Endothelial cell of umbilical vein (primary cell): ENCODE results near the gene KRR1. TPM values are rescaled to one million over a fixed set of nuclear protein-coding genes. Genes with fewer than 3 reads are reported as not detected.

Experiments used
- Bru-seq: library from RNA; stranded (reverse); fragments of 400-500 nt; gene quantifications from one replicate; lab custom pipeline; 2021; lab: Mats Ljungman, UMichigan
- BruChase-seq, 2 experiments: library from RNA; stranded (reverse); fragments of 400-500 nt; gene quantifications; one replicate each; lab custom pipeline; 2021; lab: Mats Ljungman, UMichigan
- BruUV-seq: library from RNA; stranded (reverse); fragments of 400-500 nt; replicated peaks from 2 replicates; lab custom pipeline; 2021; lab: Mats Ljungman, UMichigan
- CTCF ChIA-PET: fragments of 300-600, 350-600 bp; sonication (Branson Sonifier 250); formaldehyde crosslinking; loops from one replicate; lab custom pipeline; 2021; ENCODE audit warnings: antibody characterized with exemption, inconsistent platforms; lab: Charles Lee
- POLR2A ChIA-PET: fragments of 300-600, 350-600 bp; sonication (Branson Sonifier 250); formaldehyde crosslinking; loops from one replicate; lab custom pipeline; 2021; ENCODE audit warnings: antibody characterized with exemption, inconsistent platforms; lab: Charles Lee
- DNase-seq: peaks from one replicate; pipeline ENCODE4 v3.0.0-alpha.2; 2011; ENCODE audit warnings: low read depth, low spot score
- FAIRE-seq: peaks from 2 replicates; lab custom pipeline; 2011; peaks lifted over from hg19 to GRCh38; lab: Jason Lieb, UNC
- H2AFZ ChIP-seq: 2 replicates; pipeline ENCODE4 v1.6.0; 2012; ENCODE audit warnings: low read depth, low read length, control low read depth, inconsistent platforms
- H3K27ac ChIP-seq: 2 replicates; pipeline ENCODE4 v1.5.1; 2011; ENCODE audit warnings: low read depth, mild to moderate bottlenecking, control low read depth, low read length, moderate library complexity; ENCODE audit not compliant: insufficient read depth
- H3K27me3 ChIP-seq, 2 experiments: 2 replicates each; pipeline versions ENCODE4 v1.6.0 to v1.6.1; 2011; ENCODE audit warnings: low read length in 2 of 2, mixed read lengths in 1 of 2; ENCODE audit not compliant: control insufficient read depth in 2 of 2, insufficient read depth in 2 of 2
- H3K36me3 ChIP-seq, 2 experiments: 2 replicates in 1 of 2; 3 replicates in 1 of 2; pipeline ENCODE4 v1.5.1; 2011; ENCODE audit warnings: low read length in 2 of 2, mild to moderate bottlenecking in 1 of 2, moderate library complexity in 1 of 2; ENCODE audit not compliant: control insufficient read depth in 2 of 2, insufficient read depth in 2 of 2; ENCODE audit errors: extremely low read depth in 1 of 2
- H3K4me1 ChIP-seq: 3 replicates; pipeline ENCODE4 v1.5.1; 2011; ENCODE audit warnings: mild to moderate bottlenecking, low read length; ENCODE audit not compliant: control insufficient read depth, insufficient read depth; ENCODE audit errors: extremely low read depth
- H3K4me2 ChIP-seq: 2 replicates; pipeline ENCODE4 v1.6.1; 2011; ENCODE audit warnings: low read length, control low read depth, mixed read lengths; ENCODE audit not compliant: insufficient read depth
- H3K4me3 ChIP-seq, 3 experiments: fragments of 200-600 bp in 1 of 3; sonication (generic), shearing (Covaris generic) in 1 of 3; replicated peaks in 1 of 3; 2 replicates each; pipeline ENCODE4 v1.5.1; 2011 to 2016; ENCODE audit warnings: control low read depth in 3 of 3, low read length in 3 of 3, mild to moderate bottlenecking in 2 of 3, inconsistent platforms in 1 of 3, low read depth in 1 of 3, moderate library complexity in 1 of 3; ENCODE audit not compliant: insufficient read depth in 1 of 3
- H3K79me2 ChIP-seq: 2 replicates; pipeline ENCODE4 v1.6.0; 2012; ENCODE audit warnings: low read length, inconsistent platforms; ENCODE audit not compliant: control insufficient read depth, insufficient read depth
- H3K9ac ChIP-seq: replicated peaks from 2 replicates; pipeline ENCODE3; 2011; ENCODE audit warnings: low read length, control low read depth; ENCODE audit not compliant: insufficient read depth; ENCODE audit errors: extremely low read depth
- H3K9me1 ChIP-seq: replicated peaks from 3 replicates; pipeline ENCODE4 v1.6.0; 2011; ENCODE audit warnings: mild to moderate bottlenecking, low read length; ENCODE audit not compliant: control insufficient read depth, insufficient read depth; ENCODE audit errors: extremely low read depth
- H3K9me3 ChIP-seq: replicated peaks from 2 replicates; pipeline ENCODE4 v1.5.1; 2012; ENCODE audit warnings: low read length, inconsistent platforms; ENCODE audit not compliant: control insufficient read depth, insufficient read depth
- H4K20me1 ChIP-seq: replicated peaks from 2 replicates; pipeline ENCODE3; 2011; ENCODE audit warnings: mild to moderate bottlenecking, low read length; ENCODE audit not compliant: control insufficient read depth, insufficient read depth; ENCODE audit errors: extremely low read depth
- EZH2 ChIP-seq: IDR thresholded peaks from 2 replicates; pipeline ENCODE4 v1.6.1; 2012; ENCODE audit warnings: borderline replicate concordance, low read depth, mild to moderate bottlenecking, moderate library complexity, low read length, inconsistent platforms; ENCODE audit not compliant: severe bottlenecking
- FOS ChIP-seq: IDR thresholded peaks from 2 replicates; pipeline ENCODE4 v1.6.1; 2011; ENCODE audit warnings: mild to moderate bottlenecking, low read length, moderate library complexity, borderline replicate concordance; ENCODE audit not compliant: insufficient read depth
- GATA2 ChIP-seq: IDR thresholded peaks from 2 replicates; pipeline ENCODE4 v1.7.0; 2011; ENCODE audit warnings: low read depth, mild to moderate bottlenecking, moderate library complexity, mixed read lengths, low read length; ENCODE audit not compliant: insufficient read length, insufficient read depth
- JUN ChIP-seq: IDR thresholded peaks from 2 replicates; pipeline ENCODE4 v1.6.1; 2011; ENCODE audit warnings: borderline replicate concordance, low read depth; ENCODE audit not compliant: insufficient read length, insufficient read depth
- MYC ChIP-seq: IDR thresholded peaks from one replicate; pipeline ENCODE4 v1.6.1; 2011; ENCODE audit warnings: mild to moderate bottlenecking, low read depth, low read length
- POLR2A ChIP-seq: IDR thresholded peaks from 2 replicates; pipeline ENCODE4 v1.6.1; 2012; ENCODE audit warnings: low read depth, mild to moderate bottlenecking, control low read depth, low read length
- POLR2AphosphoS5 ChIP-seq: IDR thresholded peaks from 2 replicates; pipeline ENCODE4 v1.6.1; 2012; ENCODE audit warnings: low read depth, mild to moderate bottlenecking, control low read depth, low read length, moderate library complexity; ENCODE audit not compliant: insufficient read depth
- dilution Hi-C: fragments of 300-500 bp; cut with MboI; formaldehyde crosslinking; loops from one replicate; pipeline ENCODE4 v1.15.0; 2019; ENCODE audit warnings: low sequenced_read_pairs; ENCODE audit not compliant: extremely low pct_ligation_motif_present
- intact Hi-C: fragments of 100-400 bp; cut with micrococcal nuclease; formaldehyde crosslinking; loops from one replicate; pipeline ENCODE4 v1.10.0; 2022
- long read RNA-seq: library from polyadenylated mRNA; stranded (forward); transcript quantifications from one replicate; pipeline ENCODE4 v2.0.0, GENCODE V29; 2021
- polyA minus RNA-seq, 3 experiments: library from RNA; depleted of rRNA, polyadenylated mRNA; stranded (reverse); fragments of >200 nt; gene quantifications; 1 replicate in 1 of 3; 2 replicates in 2 of 3; pipeline ENCODE4 v1.2.3, GENCODE V29; 2011
- polyA plus RNA-seq, 4 experiments: library from polyadenylated mRNA; depleted of rRNA in 3 of 4; stranded (reverse) in 3 of 4; unstranded in 1 of 4; fragments of >200 nt; gene quantifications; 2 replicates each; pipeline versions ENCODE4 v1.2.1 to v1.2.3, GENCODE V29; 2011 to 2012; ENCODE audit warnings: missing spikeins in 1 of 4
- total RNA-seq: library from RNA; stranded (reverse); gene quantifications from 2 replicates; pipeline ENCODE4 v1.2.3, GENCODE V29; 2021
- TF ChIP-seq, protein P1 (sequence below): IDR thresholded peaks from 2 replicates; pipeline ENCODE4 v1.6.1; 2011; ENCODE audit not compliant: insufficient read depth, insufficient read length
- TF ChIP-seq, protein P2 (sequence below), 2 donors: IDR thresholded peaks; 1 replicate in 1 of 2; 2 replicates in 1 of 2; pipeline ENCODE4 v1.5.1; 2011; ENCODE audit warnings: low read length in 2 of 2, mild to moderate bottlenecking in 2 of 2, moderate library complexity in 2 of 2, control low read depth in 1 of 2, inconsistent platforms in 1 of 2, low read depth in 1 of 2; ENCODE audit not compliant: insufficient read depth in 1 of 2; ENCODE audit errors: extremely low read depth in 1 of 2

Gene KRR1
- 49.3 and 53.4 TPM in 2 replicates for total RNA-seq
- polyA plus RNA-seq, result 4.3 and 5.9 TPM in 2 replicates
- 14.0 and 17.6 TPM in 2 replicates for polyA plus RNA-seq (2011; cell fraction: cytosol; rRNA removed)
- polyA plus RNA-seq (2011; cell fraction: nucleus; rRNA removed), result 27.4 and 35.7 TPM in 2 replicates
- 36.6 and 57.5 TPM in 2 replicates for polyA plus RNA-seq (2012)
- polyA minus RNA-seq, result 10.1 and 18.1 TPM in 2 replicates
- polyA minus RNA-seq (2011; cell fraction: cytosol; rRNA and poly(A)+ RNA removed), result 8.4 TPM
- polyA minus RNA-seq (2011; cell fraction: nucleus; rRNA and poly(A)+ RNA removed), result 35.2 and 46.3 TPM in 2 replicates
- Bru-seq, nascent RNA, result percentile 93 among the genes with signal in this experiment
- percentile 95 among the genes with signal in this experiment for BruChase-seq, experiment 1, labeled RNA remaining after a 6-hour chase
- percentile 95 among the genes with signal in this experiment for BruChase-seq, experiment 2, labeled RNA remaining after a 2-hour chase
- long read RNA-seq, full-length matches to known transcripts, result 51 of 65 reads
- long read RNA-seq, partial matches to known transcripts, result 4 of 65 reads
- long read RNA-seq, other reads (novel, unspliced or antisense), result 10 of 65 reads

DNA sequence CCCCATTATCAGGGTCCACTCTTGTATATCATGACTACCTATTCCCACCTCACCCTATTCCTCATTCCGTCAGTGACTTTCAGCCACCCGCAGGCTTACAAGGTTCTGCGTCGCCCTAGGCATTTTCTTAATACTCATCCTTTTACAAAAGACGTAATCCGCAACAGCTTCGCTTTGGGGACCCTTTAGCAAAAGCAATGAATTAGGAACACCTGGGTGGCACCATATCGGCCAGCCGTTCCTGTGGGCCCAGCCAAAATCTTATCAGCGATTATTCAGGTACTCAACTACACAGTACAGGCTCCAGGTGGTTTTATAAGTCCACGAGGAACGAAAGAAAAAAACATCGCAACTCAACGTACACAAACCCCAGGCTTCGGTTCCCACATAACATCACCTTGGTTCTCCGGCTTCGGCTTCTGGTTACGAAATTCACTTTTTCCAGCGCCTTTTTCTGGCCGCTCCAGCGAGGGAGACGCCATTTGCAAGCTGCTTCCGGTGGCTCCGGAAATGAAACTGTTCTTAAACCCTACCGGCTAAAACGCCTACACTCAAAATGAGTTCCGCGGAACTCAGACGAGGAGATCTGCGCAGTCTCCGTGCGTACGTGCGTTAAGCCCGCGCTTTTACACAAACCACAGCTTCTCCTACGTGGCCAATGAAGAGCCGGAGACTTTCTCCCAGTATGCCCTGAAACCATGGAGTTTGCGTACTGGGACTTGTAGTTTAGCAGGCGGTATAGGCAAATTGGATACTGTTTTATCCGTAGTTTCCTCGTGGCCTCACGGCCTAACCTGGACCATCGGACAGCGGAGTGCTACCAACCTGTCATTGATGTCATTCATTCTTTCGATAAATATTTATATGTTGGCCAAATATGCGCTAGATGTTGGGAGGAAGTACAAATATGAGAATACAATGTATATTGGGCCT lies at the start of gene KRR1:
Gene KRR1, minus strand, starts transcription at position 494 of the 933 bp plus-strand sequence. Its CDS starts 12 bp downstream, at position 482.
- POLR2A ChIA-PET, result interaction anchor here (1.0 kb wide), 1 partner anchor 520 kb away, joined by 3 read pairs; the partner anchor contains the start of gene PHLDA1
- H3K27ac ChIP-seq, result peak within 1 kb of the TSS; percentile 91
- intact Hi-C loops, result loop anchor here (1.0 to 5.0 kb wide), 6 partner anchors 23 to 1048 kb away; partner anchors contain the start of genes BBS10, GLIPR1L2, OSBPL8 and PHLDA1
- peak within 1 kb of the TSS; percentile 98 for H3K9ac ChIP-seq
- H4K20me1 ChIP-seq, result no peaks in the 10 kb centered on the region
- H3K36me3 ChIP-seq, result peaks cover 0 to 3% of the 10 kb centered on the region in 2 experiments
- TF ChIP-seq, protein P1, sequence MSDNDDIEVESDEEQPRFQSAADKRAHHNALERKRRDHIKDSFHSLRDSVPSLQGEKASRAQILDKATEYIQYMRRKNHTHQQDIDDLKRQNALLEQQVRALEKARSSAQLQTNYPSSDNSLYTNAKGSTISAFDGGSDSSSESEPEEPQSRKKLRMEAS, result peak; percentile 5
- peak; percentile 66 for TF ChIP-seq POLR2A
- no peak for TF ChIP-seq FOS
- peak; percentile 69 for TF ChIP-seq POLR2AphosphoS5
- no peak for TF ChIP-seq GATA2
- TF ChIP-seq, protein P2, sequence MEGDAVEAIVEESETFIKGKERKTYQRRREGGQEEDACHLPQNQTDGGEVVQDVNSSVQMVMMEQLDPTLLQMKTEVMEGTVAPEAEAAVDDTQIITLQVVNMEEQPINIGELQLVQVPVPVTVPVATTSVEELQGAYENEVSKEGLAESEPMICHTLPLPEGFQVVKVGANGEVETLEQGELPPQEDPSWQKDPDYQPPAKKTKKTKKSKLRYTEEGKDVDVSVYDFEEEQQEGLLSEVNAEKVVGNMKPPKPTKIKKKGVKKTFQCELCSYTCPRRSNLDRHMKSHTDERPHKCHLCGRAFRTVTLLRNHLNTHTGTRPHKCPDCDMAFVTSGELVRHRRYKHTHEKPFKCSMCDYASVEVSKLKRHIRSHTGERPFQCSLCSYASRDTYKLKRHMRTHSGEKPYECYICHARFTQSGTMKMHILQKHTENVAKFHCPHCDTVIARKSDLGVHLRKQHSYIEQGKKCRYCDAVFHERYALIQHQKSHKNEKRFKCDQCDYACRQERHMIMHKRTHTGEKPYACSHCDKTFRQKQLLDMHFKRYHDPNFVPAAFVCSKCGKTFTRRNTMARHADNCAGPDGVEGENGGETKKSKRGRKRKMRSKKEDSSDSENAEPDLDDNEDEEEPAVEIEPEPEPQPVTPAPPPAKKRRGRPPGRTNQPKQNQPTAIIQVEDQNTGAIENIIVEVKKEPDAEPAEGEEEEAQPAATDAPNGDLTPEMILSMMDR (IDR thresholded peaks at IDR 0.05; ENCODE audit: extremely low read depth in 1 of 2, insufficient read depth in 1 of 2, low read depth in 1 of 2, low read length in 2 of 2), result no peak
- no peak for TF ChIP-seq EZH2
- no peak for TF ChIP-seq JUN
- no peak for TF ChIP-seq MYC
- dilution Hi-C loops, result loop anchor here (25.0 kb wide), 1 partner anchor 526 kb away; the partner anchor contains the start of gene PHLDA1
- DNase-seq (peak; percentile 99), FAIRE-seq (peak; percentile 93)
- H3K4me3 ChIP-seq, result peak within 1 kb of the TSS; percentile 91 to 98 (median 93)
- peaks cover 42% of the 10 kb centered on the region for H3K79me2 ChIP-seq
- H3K4me1 ChIP-seq, result peaks cover 12% of the 10 kb centered on the region
- BruUV-seq, result no TSS peak
- no peaks in the 10 kb centered on the region for H3K9me1 ChIP-seq
- CTCF ChIA-PET, result interaction anchor here (0.8 to 2.6 kb wide), 8 partner anchors 14 to 1075 kb away, joined by 3 to 7 read pairs (median 4); partner anchors contain the start of gene GLIPR1L2
- H2AFZ ChIP-seq, result peak within 1 kb of the TSS; percentile 79
- no peaks in the 10 kb centered on the region for H3K27me3 ChIP-seq
- H3K4me2 ChIP-seq, result peak within 1 kb of the TSS; percentile 94
- H3K9me3 ChIP-seq, result no peaks in the 10 kb centered on the region
